Upper lobe of right lung (tissue), 1 donor: Measurements from ENCODE around the gene SERPINA10. TPM values are rescaled to one million over a fixed set of nuclear protein-coding genes. Genes with fewer than 3 reads are reported as not detected.

Experiments used
- ATAC-seq: fragments of 200-7000 bp; cut with Tn5 transposase; one replicate; pipeline ENCODE4 v1.9.1; 2020; ENCODE audit warnings: mild to moderate bottlenecking, moderate library complexity
- DNase-seq: peaks from one replicate; pipeline ENCODE4 v3.0.0-alpha.2; 2020
- H3K27ac ChIP-seq: fragments of 200-600 bp; one replicate; pipeline ENCODE4 v1.8.0; 2022
- H3K27me3 ChIP-seq: fragments of 200-600 bp; one replicate; pipeline ENCODE4 v1.8.0; 2022; ENCODE audit warnings: mild to moderate bottlenecking
- H3K36me3 ChIP-seq: fragments of 200-600 bp; one replicate; pipeline ENCODE4 v1.8.0; 2022
- H3K4me1 ChIP-seq: fragments of 200-600 bp; one replicate; pipeline ENCODE4 v1.8.0; 2022
- H3K4me3 ChIP-seq: fragments of 200-600 bp; one replicate; pipeline ENCODE4 v1.8.0; 2022; ENCODE audit warnings: mild to moderate bottlenecking
- H3K9me3 ChIP-seq: fragments of 200-600 bp; one replicate; pipeline ENCODE4 v1.8.0; 2022
- CTCF ChIP-seq: fragments of 200-600 bp; IDR thresholded peaks from one replicate; pipeline ENCODE4 v1.8.0; 2022; ENCODE audit warnings: antibody characterized with exemption
- intact Hi-C: fragments of 100-400 bp; cut with DNase I; formaldehyde crosslinking; loops from one replicate; pipeline ENCODE4 v1.11.0; 2022
- total RNA-seq: library from RNA; stranded (reverse); fragmentation: NEBNext Ultra II Directional; extraction: Animal tissue kit (Norgen Biotek cat#: 25700); gene quantifications from one replicate; pipeline ENCODE4 v1.2.1, GENCODE V29; 2021
- donor health status: DM: no; HTN: yes; CAD: no; lungs with severe emphysema.

The SERPINA10 gene
- total RNA-seq, 1 donor from 2014 or later: not detected

GRCh38 chr14:94293578-94293924 is 483 bp upstream of the SERPINA10 start:
- ATAC-seq: no peak
- DNase-seq: no peak
- Histone ChIP-seq H3K4me3 (no peak overlapping the region), H3K9me3 (no peaks in the 10 kb centered on the region), H3K36me3 (no peaks in the 10 kb centered on the region), H3K27me3 (no peaks in the 10 kb centered on the region), H3K4me1 (no peaks in the 10 kb centered on the region), H3K27ac (no peak overlapping the region)
- no peak for TF ChIP-seq CTCF
- intact Hi-C loops: no loop called here

- no peak overlapping the region for H3K4me3 ChIP-seq
- intact Hi-C loops: no loop called here
Measured at GRCh38 chr14:94292526-94292871, 569 bp downstream of the SERPINA10 start.

GRCh38 chr14:94291906-94292525 is 1.1 kb downstream of the SERPINA10 start:
- DNase-seq (no peak), ATAC-seq (no peak)
- no peaks in the 10 kb centered on the region for H3K9me3 ChIP-seq
- H3K36me3 ChIP-seq: no peaks in the 10 kb centered on the region
- no peaks in the 10 kb centered on the region for H3K4me1 ChIP-seq
- H3K27ac ChIP-seq: no peak overlapping the region
- no peak overlapping the region for H3K4me3 ChIP-seq
- no peak for TF ChIP-seq CTCF
- intact Hi-C loops: no loop called here
- no peaks in the 10 kb centered on the region for H3K27me3 ChIP-seq

More at GRCh38 chr14:94292526-94292871, 569 bp downstream of the SERPINA10 start:
- no peak for DNase-seq
- Histone ChIP-seq H3K36me3 (no peaks in the 10 kb centered on the region), H3K27me3 (no peaks in the 10 kb centered on the region), H3K4me1 (no peaks in the 10 kb centered on the region), H3K27ac (no peak overlapping the region), H3K9me3 (no peaks in the 10 kb centered on the region)
- no peak for ATAC-seq
- no peak for TF ChIP-seq CTCF

GRCh38 chr14:94291159-94291905 is 1.7 kb downstream of the SERPINA10 start:
- Histone ChIP-seq H3K4me1 (no peaks in the 10 kb centered on the region), H3K4me3 (no peak overlapping the region), H3K9me3 (no peaks in the 10 kb centered on the region), H3K27ac (no peak overlapping the region), H3K36me3 (no peaks in the 10 kb centered on the region), H3K27me3 (no peaks in the 10 kb centered on the region)
- intact Hi-C loops: no loop called here
- ATAC-seq (peak; percentile 26), DNase-seq (no peak)
- no peak for TF ChIP-seq CTCF

- H3K36me3 ChIP-seq: no peaks in the 10 kb centered on the region
- no peak overlapping the region for H3K4me3 ChIP-seq
- no peaks in the 10 kb centered on the region for H3K9me3 ChIP-seq
- intact Hi-C loops: no loop called here
- no peak for ATAC-seq
- H3K4me1 ChIP-seq: no peaks in the 10 kb centered on the region
- TF ChIP-seq CTCF: no peak
- no peak for DNase-seq
- H3K27me3 ChIP-seq: no peaks in the 10 kb centered on the region
- no peak overlapping the region for H3K27ac ChIP-seq
Measured at GRCh38 chr14:94290197-94290596, 2.9 kb downstream of the SERPINA10 start.
